GM18505 (cell line): ENCODE results near the gene EGFL7.

Experiments
- ATAC-seq: cut with Tn5 transposase; IDR thresholded peaks from one replicate; pipeline ENCODE4 v1.9.1; 2021; ENCODE audit not compliant: unreplicated experiment
- POLR2A ChIP-seq: IDR thresholded peaks from 4 replicates; pipeline ENCODE4 v1.6.1; 2011; ENCODE audit warnings: borderline replicate concordance; ENCODE audit not compliant: insufficient read depth, insufficient read length; ENCODE audit errors: extremely low read depth

Gene EGFL7

GRCh38 chr9:136682710-136683109, 20.0 kb downstream of the EGFL7 start:
- TF ChIP-seq POLR2A, result no peak
- no peak for ATAC-seq

GRCh38 chr9:136683173-136683745, 20.5 kb downstream of the EGFL7 start:
- no peak for TF ChIP-seq POLR2A
- ATAC-seq, result no peak

GRCh38 chr9:136683755-136684154, 21.0 kb downstream of the EGFL7 start:
- ATAC-seq, result no peak

GRCh38 chr9:136684339-136684738, 21.6 kb downstream of the EGFL7 start:
- no peak for ATAC-seq
- no peak for TF ChIP-seq POLR2A

More at GRCh38 chr9:136683755-136684154, 21.0 kb downstream of the EGFL7 start:
- no peak for TF ChIP-seq POLR2A

GRCh38 chr9:136684799-136685198, 22.1 kb downstream of the EGFL7 start:
- no peak for TF ChIP-seq POLR2A
- ATAC-seq, result no peak

- ATAC-seq, result no peak
- no peak for TF ChIP-seq POLR2A
Observed at GRCh38 chr9:136685216-136685615, 22.5 kb downstream of the EGFL7 start.

GRCh38 chr9:136685790-136686533, 23.2 kb downstream of the EGFL7 start:
- ATAC-seq, result no peak
- no peak for TF ChIP-seq POLR2A

GRCh38 chr9:136686534-136686793, 23.7 kb downstream of the EGFL7 start:
- no peak for TF ChIP-seq POLR2A

GRCh38 chr9:136686794-136687711, 24.3 kb downstream of the EGFL7 start, which contains the start of gene AGPAT2:
Gene AGPAT2 (minus strand): TSS chr9:136687457. CDS start chr9:136687357, 100 bp downstream.
- peak; percentile 62 for ATAC-seq
- peak; percentile 59 for TF ChIP-seq POLR2A

More at GRCh38 chr9:136686534-136686793, 23.7 kb downstream of the EGFL7 start:
- no peak for ATAC-seq

- TF ChIP-seq POLR2A, result no peak
- no peak for ATAC-seq
Observed at GRCh38 chr9:136687721-136688223, 25.1 kb downstream of the EGFL7 start.

- TF ChIP-seq POLR2A, result no peak
- no peak for ATAC-seq
Observed at GRCh38 chr9:136688274-136689107, 25.8 kb downstream of the EGFL7 start.

GRCh38 chr9:136689108-136689460, 26.4 kb downstream of the EGFL7 start:
- no peak for ATAC-seq

More at GRCh38 chr9:136689108-136689460, 26.4 kb downstream of the EGFL7 start:
- TF ChIP-seq POLR2A, result no peak
